ENCODE results near the gene HMGCR.
A peak's percentile ranks its signal among the peaks of the same experiment; 100 is the strongest.

GRCh38 chr5:75336615-75337336, at the start of gene HMGCR:
- TF ChIP-seq EZH2 (IDR thresholded peaks at IDR 0.05; ENCODE audit: borderline replicate concordance) (no peak), CTCF (IDR thresholded peaks at IDR 0.05; ENCODE audit: poor library complexity) (peak; percentile 34)
